Measurements from ENCODE around the gene IER3IP1.

Gene IER3IP1

GRCh38 chr18:47141289-47141688, 34.9 kb downstream of the IER3IP1 start:
- Mint-ChIP-seq H3K9me3 (no peaks in the 10 kb centered on the region), H3K27me3 (no peaks in the 10 kb centered on the region), H3K27ac (no peak overlapping the region), H3K4me1 (peaks cover 17% of the 10 kb centered on the region), H3K4me3 (no peak overlapping the region)
- DNase-seq, result no peak
- no peak for ATAC-seq

- DNase-seq, result no peak
- Mint-ChIP-seq H3K4me3 (peak overlapping the region in 1 of 2 donors; percentile 32), H3K9me3 (no peaks in the 10 kb centered on the region), H3K4me1 (peaks cover 26% of the 10 kb centered on the region), H3K27me3 (no peaks in the 10 kb centered on the region), H3K27ac (peak overlapping the region in 1 of 2 donors; percentile 11)
- no peak for ATAC-seq
These were observed 55.0 kb downstream of the IER3IP1 start for GRCh38 chr18:47121146-47121545.

- peak; percentile 99 for ATAC-seq
- H3K4me1 Mint-ChIP-seq, result peaks cover 26% of the 10 kb centered on the region
- peak overlapping the region in 1 of 2 donors; percentile 38 for H3K27ac Mint-ChIP-seq
- peak in 1 of 2 donors; percentile 25 for DNase-seq
- H3K27me3 Mint-ChIP-seq, result no peaks in the 10 kb centered on the region
- H3K4me3 Mint-ChIP-seq, result peak overlapping the region; percentile 19 to 32
- no peaks in the 10 kb centered on the region for H3K9me3 Mint-ChIP-seq
These were observed 55.7 kb downstream of the IER3IP1 start for GRCh38 chr18:47120428-47120827.

- DNase-seq (no peak), ATAC-seq (no peak)
- Mint-ChIP-seq H3K4me1 (peaks cover 26% of the 10 kb centered on the region), H3K27me3 (no peaks in the 10 kb centered on the region), H3K27ac (no peak overlapping the region), H3K4me3 (no peak overlapping the region), H3K9me3 (no peaks in the 10 kb centered on the region)
These were observed 57.2 kb downstream of the IER3IP1 start for GRCh38 chr18:47118981-47119380.

GRCh38 chr18:47115205-47115604, 61.0 kb downstream of the IER3IP1 start:
- ATAC-seq (no peak), DNase-seq (no peak)
- Mint-ChIP-seq H3K27ac (no peak overlapping the region), H3K9me3 (no peaks in the 10 kb centered on the region), H3K27me3 (no peaks in the 10 kb centered on the region), H3K4me1 (peaks cover 2% of the 10 kb centered on the region), H3K4me3 (no peak overlapping the region)

GRCh38 chr18:47113796-47114540, 62.2 kb downstream of the IER3IP1 start:
- ATAC-seq (no peak), DNase-seq (no peak)
- Mint-ChIP-seq H3K27ac (no peak overlapping the region), H3K9me3 (no peaks in the 10 kb centered on the region), H3K4me3 (no peak overlapping the region), H3K4me1 (no peaks in the 10 kb centered on the region), H3K27me3 (no peaks in the 10 kb centered on the region)

- Mint-ChIP-seq H3K4me1 (no peaks in the 10 kb centered on the region), H3K9me3 (no peaks in the 10 kb centered on the region), H3K27me3 (no peaks in the 10 kb centered on the region), H3K27ac (peak overlapping the region; percentile 52 to 83), H3K4me3 (no peak overlapping the region)
- ATAC-seq (no peak), DNase-seq (no peak)
These were observed 65.5 kb downstream of the IER3IP1 start for GRCh38 chr18:47110492-47111274.

- Mint-ChIP-seq H3K4me1 (no peaks in the 10 kb centered on the region), H3K27ac (no peak overlapping the region), H3K4me3 (no peak overlapping the region), H3K9me3 (no peaks in the 10 kb centered on the region), H3K27me3 (no peaks in the 10 kb centered on the region)
- ATAC-seq (no peak), DNase-seq (no peak)
These were observed 66.4 kb downstream of the IER3IP1 start for GRCh38 chr18:47109720-47110119.

- ATAC-seq (no peak), DNase-seq (no peak)
- Mint-ChIP-seq H3K4me3 (no peak overlapping the region), H3K9me3 (no peaks in the 10 kb centered on the region), H3K27ac (peak overlapping the region; percentile 43 to 61), H3K4me1 (no peaks in the 10 kb centered on the region), H3K27me3 (no peaks in the 10 kb centered on the region)
These were observed 67.2 kb downstream of the IER3IP1 start for GRCh38 chr18:47108998-47109405.

GRCh38 chr18:47108373-47108772, 67.8 kb downstream of the IER3IP1 start:
- H3K9me3 Mint-ChIP-seq, result no peaks in the 10 kb centered on the region
- H3K27ac Mint-ChIP-seq, result peak overlapping the region in 1 of 2 donors; percentile 61
- ATAC-seq (no peak), DNase-seq (no peak)
- no peaks in the 10 kb centered on the region for H3K27me3 Mint-ChIP-seq
- no peaks in the 10 kb centered on the region for H3K4me1 Mint-ChIP-seq
- H3K4me3 Mint-ChIP-seq, result no peak overlapping the region

All from stimulated activated naive CD8-positive, alpha-beta T cell treated with anti-CD3 and anti-CD28 coated beads, Interleukin-15, amount 100 ng/mL, for 72 hours (primary cell).